HEK293T (cell line): ENCODE results near the gene PLCB1.
A peak's percentile ranks its signal among the peaks of the same experiment; 100 is the strongest.
"Not testable (repeated sequence)": the region's sequence is repeated elsewhere in the genome, so short reads cannot be mapped to it uniquely, and the experiment has no call there.

Source experiments
- CTCF ChIA-PET: fragments of 350-600 bp; formaldehyde crosslinking; extraction: SDS; loops from one replicate; lab custom pipeline; 2021; ENCODE audit warnings: antibody characterized with exemption, inconsistent platforms; lab: Yijun Ruan, JAX
- POLR2A ChIA-PET: fragments of 350-600 bp; formaldehyde crosslinking; extraction: SDS; loops from one replicate; lab custom pipeline; 2020; ENCODE audit warnings: antibody characterized with exemption, inconsistent platforms; lab: Yijun Ruan, JAX
- DNase-seq: peaks from one replicate; pipeline ENCODE4 v3.0.0; 2012; ENCODE audit warnings: mixed read lengths; ENCODE audit errors: extremely low spot score
- ARNT ChIP-seq: fragments of 450-650 bp; IDR thresholded peaks from 2 replicates; pipeline ENCODE4 v1.6.1; 2017; ENCODE audit warnings: mild to moderate bottlenecking
- BHLHE40 ChIP-seq: fragments of 450-650 bp; IDR thresholded peaks from 2 replicates; pipeline ENCODE4 v1.6.1; 2016; ENCODE audit warnings: mild to moderate bottlenecking, moderate library complexity, borderline replicate concordance
- CTBP1 ChIP-seq: fragments of 450-650 bp; IDR thresholded peaks from 2 replicates; pipeline ENCODE4 v1.6.1; 2016; ENCODE audit warnings: borderline replicate concordance
- ELF4 ChIP-seq: fragments of 450-650 bp; IDR thresholded peaks from 2 replicates; pipeline ENCODE4 v1.6.1; 2017; ENCODE audit warnings: antibody characterized with exemption
- FOXA1 ChIP-seq: fragments of 450-650 bp; IDR thresholded peaks from 2 replicates; pipeline ENCODE4 v1.6.1; 2016; ENCODE audit warnings: mild to moderate bottlenecking
- FOXK2 ChIP-seq: fragments of 450-650 bp; IDR thresholded peaks from 2 replicates; pipeline ENCODE4 v1.6.1; 2016; ENCODE audit warnings: mild to moderate bottlenecking
- FOXM1 ChIP-seq: fragments of 450-650 bp; IDR thresholded peaks from 2 replicates; pipeline ENCODE4 v1.6.1; 2017; ENCODE audit warnings: mild to moderate bottlenecking, borderline replicate concordance
- HDGF ChIP-seq: fragments of 450-650 bp; IDR thresholded peaks from 2 replicates; pipeline ENCODE4 v1.6.1; 2017; ENCODE audit warnings: antibody characterized with exemption, borderline replicate concordance
- L3MBTL2 ChIP-seq: fragments of 450-650 bp; conservative IDR thresholded peaks from 2 replicates; pipeline ENCODE4 v1.6.1; 2016; ENCODE audit warnings: mild to moderate bottlenecking
- LEF1 ChIP-seq: fragments of 450-650 bp; IDR thresholded peaks from 2 replicates; pipeline ENCODE4 v1.6.1; 2017; ENCODE audit warnings: mild to moderate bottlenecking, borderline replicate concordance
- NFRKB ChIP-seq: fragments of 450-650 bp; IDR thresholded peaks from 2 replicates; pipeline ENCODE4 v1.6.1; 2016; ENCODE audit warnings: mild to moderate bottlenecking, moderate library complexity
- PKNOX1 ChIP-seq: fragments of 450-650 bp; IDR thresholded peaks from 2 replicates; pipeline ENCODE4 v1.6.1; 2016
- SP1 ChIP-seq: fragments of 450-650 bp; IDR thresholded peaks from 2 replicates; pipeline ENCODE4 v1.6.1; 2017
- SUZ12 ChIP-seq: fragments of 450-650 bp; IDR thresholded peaks from 2 replicates; pipeline ENCODE4 v1.6.1; 2016; ENCODE audit warnings: mild to moderate bottlenecking
- TARDBP ChIP-seq: fragments of 450-650 bp; IDR thresholded peaks from 2 replicates; pipeline ENCODE4 v1.6.1; 2016
- ZNF384 ChIP-seq: fragments of 450-650 bp; IDR thresholded peaks from 2 replicates; pipeline ENCODE4 v1.6.1; 2016

The PLCB1 gene

GRCh38 chr20:8851446-8851845 is 719.4 kb downstream of the PLCB1 start:
- CTCF ChIA-PET, result no interaction called here
- POLR2A ChIA-PET, result no interaction called here
- DNase-seq, result no peak
- no peak for TF ChIP-seq SUZ12
- no peak for TF ChIP-seq ELF4
- no peak for TF ChIP-seq ZNF384
- no peak for TF ChIP-seq PKNOX1
- no peak for TF ChIP-seq SP1
- TF ChIP-seq ARNT, result no peak
- no peak for TF ChIP-seq LEF1
- TF ChIP-seq FOXA1, result no peak
- no peak for TF ChIP-seq NFRKB
- no peak for TF ChIP-seq L3MBTL2

DNA sequence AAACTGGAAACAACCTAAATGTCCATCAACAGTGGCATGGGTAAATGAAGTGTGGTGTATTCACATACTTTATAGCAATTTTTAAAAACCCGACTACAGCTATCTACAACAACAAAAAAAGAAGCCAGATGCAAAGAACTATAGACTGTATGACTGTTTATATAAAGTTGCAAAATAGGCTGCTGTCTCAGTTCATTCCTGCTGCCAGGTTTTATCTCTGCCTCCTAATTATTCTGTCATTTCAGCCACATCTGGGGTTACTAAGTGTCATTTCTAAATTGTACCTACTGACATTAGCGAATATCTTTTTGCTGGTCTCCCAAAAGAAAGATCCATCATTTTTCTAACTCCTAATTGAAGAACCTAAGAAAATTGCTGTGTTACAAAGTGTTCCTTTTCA is 719.9 kb downstream of the PLCB1 start:
- CTCF ChIA-PET, DNase-seq, POLR2A ChIA-PET: not testable (repeated sequence)

DNA sequence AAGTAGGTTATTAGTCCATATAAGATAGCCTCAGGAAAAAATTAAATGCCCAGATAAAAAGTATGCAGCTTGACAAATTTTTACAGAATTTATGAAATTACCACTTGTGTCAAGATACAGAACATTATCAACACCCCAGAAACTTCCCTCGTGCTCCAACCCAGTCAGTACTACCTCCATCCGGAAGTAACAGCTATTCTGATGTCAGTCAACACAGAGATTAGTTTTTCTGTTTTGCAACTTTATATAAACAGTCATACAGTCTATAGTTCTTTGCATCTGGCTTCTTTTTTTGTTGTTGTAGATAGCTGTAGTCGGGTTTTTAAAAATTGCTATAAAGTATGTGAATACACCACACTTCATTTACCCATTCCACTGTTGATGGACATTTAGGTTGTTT is 721.1 kb downstream of the PLCB1 start:
- POLR2A ChIA-PET, DNase-seq: not testable (repeated sequence)
- CTCF ChIA-PET, result interaction anchor here (0.6 to 2.2 kb wide), 14 partner anchors 10 to 945 kb away, joined by 3 to 7 read pairs (median 4); partner anchors contain the start of gene PLCB4

DNA sequence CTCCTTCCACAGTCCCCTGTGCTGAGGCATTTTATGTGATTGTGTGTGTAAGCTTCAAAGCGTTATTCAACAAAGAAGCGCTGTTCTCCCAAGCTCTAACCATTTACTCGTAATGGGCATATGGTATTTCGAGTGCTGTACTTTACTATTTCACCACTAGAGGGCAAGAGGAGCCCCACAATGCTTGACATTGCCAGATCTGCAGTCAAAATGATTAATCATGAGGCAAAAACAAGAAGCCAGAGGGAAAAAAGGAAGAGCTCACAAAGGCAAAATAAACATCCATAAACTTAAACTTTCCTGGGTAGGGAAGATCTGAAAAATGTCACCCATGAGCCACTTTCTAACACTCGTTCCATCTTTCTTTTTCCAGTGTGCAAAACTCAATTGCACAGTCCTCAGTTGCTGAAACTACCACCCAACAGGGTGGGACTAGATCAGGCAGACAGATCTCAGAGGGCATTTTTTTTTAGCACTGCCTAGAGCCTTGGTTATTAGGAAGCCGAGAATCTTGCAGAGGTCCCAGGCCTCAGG is 721.8 kb downstream of the PLCB1 start:
- TF ChIP-seq TARDBP (no peak), SP1 (no peak), FOXA1 (no peak), PKNOX1 (peak; percentile 83), HDGF (no peak), L3MBTL2 (no peak), LEF1 (no peak), FOXK2 (no peak)
- DNase-seq, result peak; percentile 61
- CTCF ChIA-PET, result interaction anchor here (0.5 to 2.2 kb wide), 22 partner anchors 9 to 945 kb away, joined by 3 to 7 read pairs (median 3); partner anchors contain the start of gene PLCB4
- POLR2A ChIA-PET, result no interaction called here

DNA sequence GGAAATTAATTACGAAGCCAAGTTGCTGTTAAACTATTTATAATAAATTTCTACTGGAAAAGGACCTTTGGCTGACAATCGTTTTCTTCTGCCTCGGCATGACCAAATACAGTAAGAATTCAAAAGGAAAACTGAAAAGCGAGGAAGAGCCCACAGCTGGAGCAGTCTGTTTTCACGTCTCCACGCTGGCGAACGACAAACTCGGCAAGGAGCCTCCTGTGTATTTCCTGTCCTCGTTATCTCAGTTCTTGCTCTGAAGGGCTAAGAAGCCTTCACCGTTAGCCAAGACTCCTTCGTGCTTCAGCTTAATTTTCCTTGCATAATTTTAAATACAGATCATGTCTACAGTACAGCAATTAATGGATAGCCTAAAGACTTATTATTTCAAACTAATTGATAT is 722.5 kb downstream of the PLCB1 start:
- ChIA-PET CTCF (interaction anchor here (0.8 to 2.2 kb wide), 4 partner anchors 14 to 539 kb away, joined by 3 to 6 read pairs (median 4); no protein-coding TSS in a partner anchor), POLR2A (no interaction called here)
- no peak for DNase-seq
- TF ChIP-seq NFRKB (no peak), HDGF (no peak), L3MBTL2 (no peak), SUZ12 (no peak), ARNT (no peak), FOXK2 (no peak), ZNF384 (no peak), TARDBP (no peak), BHLHE40 (no peak), FOXA1 (no peak), CTBP1 (no peak)

DNA sequence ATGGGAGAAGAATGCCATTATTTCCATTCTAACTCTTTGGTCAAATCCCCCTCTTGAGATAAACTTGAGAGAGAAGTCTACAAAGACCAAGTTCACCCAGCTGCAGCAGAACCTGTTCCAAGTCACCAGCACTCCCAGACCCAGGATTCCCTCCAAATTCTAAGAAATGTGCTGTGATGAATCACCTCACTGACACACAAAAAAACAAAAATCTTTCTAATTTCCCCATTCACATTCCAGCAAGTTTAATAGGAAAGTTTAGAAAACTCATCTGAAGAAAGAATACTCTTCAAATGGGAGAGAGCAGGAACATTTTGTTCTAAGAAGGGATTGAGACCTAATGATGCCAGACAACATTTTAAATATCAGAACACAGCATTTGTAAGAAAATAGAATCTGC is 723.2 kb downstream of the PLCB1 start:
- ChIA-PET CTCF (no interaction called here), POLR2A (no interaction called here)
- TF ChIP-seq TARDBP (no peak), L3MBTL2 (no peak), FOXM1 (no peak), ZNF384 (no peak), FOXK2 (no peak)
- no peak for DNase-seq

- CTCF ChIA-PET, result no interaction called here
- POLR2A ChIA-PET, result no interaction called here
- no peak for TF ChIP-seq SUZ12
- TF ChIP-seq FOXM1, result no peak
- no peak for TF ChIP-seq CTBP1
- no peak for TF ChIP-seq ELF4
- TF ChIP-seq L3MBTL2, result no peak
- TF ChIP-seq SP1, result no peak
- no peak for TF ChIP-seq ZNF384
- DNase-seq, result no peak
Observed at GRCh38 chr20:8856668-8857067, 724.6 kb downstream of the PLCB1 start.

DNA sequence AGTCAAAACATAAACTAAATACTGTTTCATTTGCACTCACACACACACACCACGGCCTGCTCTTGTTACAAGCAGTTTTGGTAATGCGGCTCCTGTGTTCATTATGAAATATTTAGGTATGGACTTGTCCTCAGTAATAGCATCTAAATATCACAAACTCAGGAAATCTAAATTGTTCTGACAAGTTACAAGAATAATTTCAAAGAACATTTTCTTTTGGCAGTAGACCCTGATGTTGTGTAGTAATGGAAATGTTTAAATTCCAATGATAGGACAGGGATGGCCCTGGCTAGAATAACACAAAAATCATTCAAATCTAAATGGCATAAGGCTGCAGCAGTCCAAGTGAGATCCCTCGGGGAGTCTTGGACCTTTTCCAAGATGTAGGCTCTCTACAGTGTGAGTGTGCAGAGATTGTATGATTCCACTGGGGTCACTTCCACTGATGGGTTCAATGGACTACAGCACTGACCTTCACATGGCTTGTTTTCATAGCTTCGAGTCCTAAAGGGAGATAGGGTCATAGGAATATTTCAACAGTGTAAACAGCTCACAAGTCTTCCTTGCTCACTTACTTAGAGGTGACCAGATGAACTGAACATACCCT is 726.2 kb downstream of the PLCB1 start:
- TF ChIP-seq ELF4 (no peak), NFRKB (no peak), FOXA1 (no peak), SUZ12 (no peak), BHLHE40 (no peak), ARNT (no peak), FOXM1 (no peak), SP1 (no peak), L3MBTL2 (no peak), PKNOX1 (no peak), HDGF (no peak), ZNF384 (no peak), TARDBP (no peak), LEF1 (no peak), FOXK2 (no peak), CTBP1 (no peak)
- CTCF ChIA-PET, result interaction anchor here (0.6 kb wide), 1 partner anchor 99 kb away, joined by 6 read pairs; no protein-coding TSS in a partner anchor
- no peak for DNase-seq
- POLR2A ChIA-PET, result no interaction called here
